Measurements from ENCODE around the gene COL18A1. TPM values are rescaled to one million over a fixed set of nuclear protein-coding genes. Genes with fewer than 3 reads are reported as not detected.

The COL18A1 gene
- total and polyA plus RNA-seq, 5 donors = 52.3 to 134 (median 80.5) TPM

GRCh38 chr21:45539796-45540600 lies 135.0 kb downstream of the COL18A1 start:
- Histone ChIP-seq H3K9me3 (ENCODE audit: control insufficient read depth, low read length) (no peaks in the 10 kb centered on the region), H3K27me3 (ENCODE audit: control insufficient read depth, insufficient read depth) (no peaks in the 10 kb centered on the region), H3K4me1 (ENCODE audit: control insufficient read depth, insufficient read depth, low read length) (peaks cover under 1% of the 10 kb centered on the region), H3K4me3 (ENCODE audit: low read length) (no peak overlapping the region), H3K27ac (ENCODE audit: low read length) (no peak overlapping the region)
- ATAC-seq (no peak), DNase-seq (peak in 2 of 3 donors; percentile 35 to 49)
- intact Hi-C loops (cut with DNase I) = no loop called here
- WGBS = 94% methylated on average over 24 of the region's 24 CpGs

DNA sequence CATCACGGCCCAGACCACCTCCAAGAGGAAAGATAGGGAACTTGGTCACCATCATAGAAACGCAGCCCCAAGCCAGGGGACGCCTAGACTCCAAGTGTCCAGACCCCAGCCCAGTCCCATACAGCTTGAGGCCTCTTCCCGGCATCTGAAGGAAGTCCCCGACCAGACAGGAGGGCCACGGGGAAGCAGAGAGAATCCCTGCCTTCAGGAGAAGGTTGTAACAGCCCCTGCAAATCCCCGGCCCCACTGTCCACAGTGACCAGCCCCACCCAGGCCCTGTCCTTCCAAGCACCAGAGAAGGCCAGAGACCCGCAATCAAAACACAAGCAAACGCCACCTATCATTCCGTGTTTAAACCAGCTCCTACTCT lies 135.6 kb downstream of the COL18A1 start:
- Histone ChIP-seq H3K27me3 (ENCODE audit: control insufficient read depth, insufficient read depth) (no peaks in the 10 kb centered on the region), H3K4me3 (ENCODE audit: low read length) (no peak overlapping the region), H3K27ac (ENCODE audit: low read length) (no peak overlapping the region), H3K9me3 (ENCODE audit: control insufficient read depth, low read length) (no peaks in the 10 kb centered on the region), H3K4me1 (ENCODE audit: control insufficient read depth, insufficient read depth, low read length) (no peaks in the 10 kb centered on the region)
- 88% methylated on average over 10 of the region's 10 CpGs for WGBS
- ATAC-seq (no peak), DNase-seq (peak in 2 of 3 donors; percentile 17 to 28)
- intact Hi-C loops (cut with DNase I) = no loop called here

GRCh38 chr21:45541221-45542039 lies 136.5 kb downstream of the COL18A1 start:
- 15% methylated on average over 50 of the region's 50 CpGs for WGBS
- DNase-seq (peak; percentile 88 to 94 (median 93)), ATAC-seq (peak; percentile 78 to 82)
- Histone ChIP-seq H3K4me3 (ENCODE audit: low read length) (peak overlapping the region; percentile 73), H3K4me1 (ENCODE audit: control insufficient read depth, insufficient read depth, low read length) (no peaks in the 10 kb centered on the region), H3K9me3 (ENCODE audit: control insufficient read depth, low read length) (no peaks in the 10 kb centered on the region), H3K27ac (ENCODE audit: low read length) (no peak overlapping the region), H3K27me3 (ENCODE audit: control insufficient read depth, insufficient read depth) (no peaks in the 10 kb centered on the region)
- intact Hi-C loops (cut with DNase I) = no loop called here

- ATAC-seq = peak; percentile 73 to 79
- Histone ChIP-seq H3K27ac (ENCODE audit: low read length) (no peak within 1 kb of the TSS), H3K27me3 (ENCODE audit: control insufficient read depth, insufficient read depth) (no peaks in the 10 kb centered on the region), H3K9me3 (ENCODE audit: control insufficient read depth, low read length) (no peaks in the 10 kb centered on the region), H3K4me1 (ENCODE audit: control insufficient read depth, insufficient read depth, low read length) (no peaks in the 10 kb centered on the region), H3K4me3 (ENCODE audit: low read length) (peak within 1 kb of the TSS; percentile 73)
- intact Hi-C loops (cut with DNase I) = no loop called here
- peak; percentile 81 to 92 (median 92) for DNase-seq
- WGBS = under 1% methylated on average over 57 of the region's 59 CpGs
Observed at GRCh38 chr21:45542242-45542666, 137.3 kb downstream of the COL18A1 start, which contains the start of gene SLC19A1. Gene SLC19A1, minus strand, starts transcription at chr21:45542440. Its CDS starts 4,481 bp downstream, at chr21:45537959.

GRCh38 chr21:45542667-45543370 lies 137.9 kb downstream of the COL18A1 start:
- H3K4me3 ChIP-seq (ENCODE audit: low read length) = peak overlapping the region; percentile 73
- no peaks in the 10 kb centered on the region for H3K27me3 ChIP-seq (ENCODE audit: control insufficient read depth, insufficient read depth)
- intact Hi-C loops (cut with DNase I) = no loop called here
- no peaks in the 10 kb centered on the region for H3K4me1 ChIP-seq (ENCODE audit: control insufficient read depth, insufficient read depth, low read length)
- H3K9me3 ChIP-seq (ENCODE audit: control insufficient read depth, low read length) = no peaks in the 10 kb centered on the region
- no peak overlapping the region for H3K27ac ChIP-seq (ENCODE audit: low read length)
- ATAC-seq (peak; percentile 1 to 9), DNase-seq (peak in 1 of 3 donors; percentile 69)
- 20% methylated on average over 55 of the region's 55 CpGs for WGBS

GRCh38 chr21:45543371-45543709 lies 138.4 kb downstream of the COL18A1 start:
- WGBS = 83% methylated on average over 11 of the region's 11 CpGs
- Histone ChIP-seq H3K27ac (ENCODE audit: low read length) (no peak overlapping the region), H3K9me3 (ENCODE audit: control insufficient read depth, low read length) (no peaks in the 10 kb centered on the region), H3K4me3 (ENCODE audit: low read length) (no peak overlapping the region), H3K4me1 (ENCODE audit: control insufficient read depth, insufficient read depth, low read length) (no peaks in the 10 kb centered on the region), H3K27me3 (ENCODE audit: control insufficient read depth, insufficient read depth) (no peaks in the 10 kb centered on the region)
- peak in 1 of 2 donors; percentile 1 for ATAC-seq
- intact Hi-C loops (cut with DNase I) = no loop called here
- peak in 2 of 3 donors; percentile 50 for DNase-seq

- no peaks in the 10 kb centered on the region for H3K4me1 ChIP-seq (ENCODE audit: control insufficient read depth, insufficient read depth, low read length)
- DNase-seq (peak in 2 of 3 donors; percentile 55 to 63), ATAC-seq (no peak)
- H3K27ac ChIP-seq (ENCODE audit: low read length) = no peak overlapping the region
- H3K4me3 ChIP-seq (ENCODE audit: low read length) = no peak overlapping the region
- 74% methylated on average over 23 of the region's 23 CpGs for WGBS
- H3K27me3 ChIP-seq (ENCODE audit: control insufficient read depth, insufficient read depth) = no peaks in the 10 kb centered on the region
- no peaks in the 10 kb centered on the region for H3K9me3 ChIP-seq (ENCODE audit: control insufficient read depth, low read length)
- intact Hi-C loops (cut with DNase I) = no loop called here
Observed at GRCh38 chr21:45543710-45544448, 138.9 kb downstream of the COL18A1 start.

DNA sequence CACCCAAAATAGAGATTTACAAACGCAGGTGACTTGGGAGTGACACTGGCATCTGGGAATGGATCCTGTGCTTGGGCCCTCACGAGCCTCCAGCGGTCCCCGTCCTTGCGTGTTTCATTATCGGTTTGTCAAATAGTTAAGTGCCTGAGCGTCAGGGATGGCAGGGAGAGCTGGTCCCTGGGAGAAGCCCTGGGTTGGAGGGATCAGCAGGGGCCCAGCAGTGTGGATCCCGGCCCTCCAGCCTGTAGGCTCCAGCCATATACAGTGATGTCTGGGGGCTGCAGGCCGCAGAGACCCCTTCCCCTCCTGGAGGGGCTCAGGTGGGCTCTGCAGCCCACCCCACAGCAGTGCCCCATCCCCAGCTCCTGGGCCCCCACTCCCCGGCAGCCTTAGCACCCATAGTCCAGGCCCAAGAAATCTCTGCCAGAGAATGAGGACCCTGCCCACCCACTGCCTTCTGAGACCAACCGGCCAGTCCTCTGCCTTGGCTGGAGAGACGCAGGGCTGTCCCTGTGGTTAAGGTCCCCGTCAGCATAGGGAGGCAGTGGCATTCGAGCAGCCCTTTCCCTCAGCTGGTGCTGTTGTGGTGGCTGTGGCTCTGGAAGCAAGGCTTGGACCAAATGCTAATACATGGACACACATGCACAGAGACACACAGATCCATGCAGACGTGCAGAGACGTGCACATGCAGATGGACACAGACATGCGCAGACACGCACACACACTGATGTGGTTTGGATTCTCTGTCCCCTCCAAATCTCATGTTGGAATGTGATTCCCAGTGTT lies 139.7 kb downstream of the COL18A1 start:
- H3K4me3 ChIP-seq (ENCODE audit: low read length) = no peak overlapping the region
- ATAC-seq (no peak), DNase-seq (peak in 2 of 3 donors; percentile 28 to 46)
- H3K4me1 ChIP-seq (ENCODE audit: control insufficient read depth, insufficient read depth, low read length) = no peaks in the 10 kb centered on the region
- intact Hi-C loops (cut with DNase I) = no loop called here
- H3K27me3 ChIP-seq (ENCODE audit: control insufficient read depth, insufficient read depth) = no peaks in the 10 kb centered on the region
- WGBS = 90% methylated on average over 18 of the region's 18 CpGs
- no peaks in the 10 kb centered on the region for H3K9me3 ChIP-seq (ENCODE audit: control insufficient read depth, low read length)
- no peak overlapping the region for H3K27ac ChIP-seq (ENCODE audit: low read length)

- no peak for ATAC-seq
- Histone ChIP-seq H3K9me3 (ENCODE audit: control insufficient read depth, low read length) (no peaks in the 10 kb centered on the region), H3K4me1 (ENCODE audit: control insufficient read depth, insufficient read depth, low read length) (no peaks in the 10 kb centered on the region), H3K4me3 (ENCODE audit: low read length) (no peak overlapping the region), H3K27me3 (ENCODE audit: control insufficient read depth, insufficient read depth) (no peaks in the 10 kb centered on the region), H3K27ac (ENCODE audit: low read length) (no peak overlapping the region)
- 93% methylated on average over 6 of the region's 6 CpGs for WGBS
- peak in 1 of 3 donors; percentile 12 for DNase-seq
- intact Hi-C loops (cut with DNase I) = no loop called here
Observed at GRCh38 chr21:45545236-45545570, 140.2 kb downstream of the COL18A1 start.

Data from right cardiac atrium (tissue), 5 donors.